Neural cell (in vitro differentiated cells): ENCODE data around the gene SMC3. TPM values are rescaled to one million over a fixed set of nuclear protein-coding genes. Genes with fewer than 3 reads are reported as not detected.
A peak's percentile ranks its signal among the peaks of the same experiment; 100 is the strongest.

Source experiments
- H2AFZ ChIP-seq: fragments of 200-600, 300-800 bp; sonication (generic), shearing (Covaris generic); 2 replicates; pipeline ENCODE4 v1.6.0; 2014; ENCODE audit warnings: low read depth, mild to moderate bottlenecking, antibody characterized with exemption, low read length, moderate library complexity
- H3F3A ChIP-seq: fragments of 200-600 bp; shearing (Covaris generic); 2 replicates; pipeline ENCODE4 v1.6.1; 2016; ENCODE audit warnings: mild to moderate bottlenecking, moderate library complexity, mixed read lengths, antibody characterized with exemption, low read length; ENCODE audit not compliant: insufficient read depth, poor library complexity, severe bottlenecking
- H3K27ac ChIP-seq: fragments of 200-600, 300-800 bp; sonication (generic), shearing (Covaris generic); 2 replicates; pipeline ENCODE4 v1.5.1; 2014; ENCODE audit warnings: mild to moderate bottlenecking, low read length, moderate library complexity
- H3K27me3 ChIP-seq: fragments of 300-800, 200-600 bp; sonication (generic), shearing (Covaris generic); 2 replicates; pipeline ENCODE4 v1.6.0; 2014; ENCODE audit warnings: mild to moderate bottlenecking, low read depth, low read length, moderate library complexity; ENCODE audit not compliant: insufficient read depth
- H3K36me3 ChIP-seq: fragments of 300-800, 200-600 bp; sonication (generic), shearing (Covaris generic); 2 replicates; pipeline ENCODE4 v1.5.1; 2014; ENCODE audit warnings: mild to moderate bottlenecking, antibody characterized with exemption, low read length, moderate library complexity; ENCODE audit not compliant: insufficient read depth
- H3K4me2 ChIP-seq: fragments of 300-800, 200-600 bp; sonication (generic), shearing (Covaris generic); 2 replicates; pipeline ENCODE4 v1.6.0; 2014; ENCODE audit warnings: mild to moderate bottlenecking, low read length
- H3K4me3 ChIP-seq: fragments of 300-800, 200-600 bp; sonication (generic), shearing (Covaris generic); 2 replicates; pipeline ENCODE4 v1.5.1; 2014; ENCODE audit warnings: mild to moderate bottlenecking, low read length, moderate library complexity
- H3K79me2 ChIP-seq: fragments of 200-600 bp; shearing (Covaris generic); replicated peaks from 2 replicates; pipeline ENCODE4 v1.6.0; 2014; ENCODE audit warnings: mild to moderate bottlenecking, low read length, moderate library complexity; ENCODE audit not compliant: insufficient read depth
- H3K9ac ChIP-seq: fragments of 300-800, 200-600 bp; sonication (generic), shearing (Covaris generic); 2 replicates; pipeline ENCODE4 v1.6.1; 2016; ENCODE audit warnings: mild to moderate bottlenecking, low read length, mixed read lengths
- H3K9me2 ChIP-seq: fragments of 200-600 bp; shearing (Covaris generic); 2 replicates; pipeline ENCODE4 v1.6.1; 2016; ENCODE audit warnings: mild to moderate bottlenecking, low read length, mixed read lengths; ENCODE audit not compliant: insufficient read depth
- H3K9me3 ChIP-seq: fragments of 200-600, 300-800 bp; sonication (generic), shearing (Covaris generic); 2 replicates; pipeline ENCODE4 v1.6.1; 2016; ENCODE audit warnings: mild to moderate bottlenecking, mixed run types, low read length, moderate library complexity, mixed read lengths
- H4K20me1 ChIP-seq: fragments of 200-600 bp; shearing (Covaris generic); 2 replicates; pipeline ENCODE4 v1.6.1; 2016; ENCODE audit warnings: mild to moderate bottlenecking, mixed run types; ENCODE audit not compliant: insufficient read depth
- CTCF ChIP-seq: fragments of 450-650 bp; IDR thresholded peaks from 2 replicates; pipeline ENCODE4 v1.5.1; 2014; ENCODE audit warnings: antibody characterized with exemption, mild to moderate bottlenecking, moderate library complexity; ENCODE audit not compliant: poor library complexity, severe bottlenecking
- EP300 ChIP-seq: fragments of 450-650 bp; conservative IDR thresholded peaks from 2 replicates; pipeline ENCODE4 v1.6.1; 2014; ENCODE audit warnings: antibody characterized with exemption, mild to moderate bottlenecking, moderate library complexity; ENCODE audit not compliant: poor library complexity, severe bottlenecking
- EZH2 ChIP-seq: fragments of 200-600, 300-800 bp; shearing (Covaris generic), sonication (generic); IDR thresholded peaks from 2 replicates; pipeline ENCODE4 v1.6.1; 2014; ENCODE audit warnings: antibody characterized with exemption, low read length, borderline replicate concordance, mild to moderate bottlenecking; ENCODE audit not compliant: insufficient read depth, poor library complexity, severe bottlenecking
- MXI1 ChIP-seq: fragments of 450-650 bp; conservative IDR thresholded peaks from 2 replicates; pipeline ENCODE4 v1.6.1; 2014; ENCODE audit warnings: antibody characterized with exemption, mild to moderate bottlenecking; ENCODE audit not compliant: poor library complexity, severe bottlenecking
- POLR2AphosphoS5 ChIP-seq: IDR thresholded peaks from 2 replicates; pipeline ENCODE4 v1.6.1; 2012
- RAD21 ChIP-seq: fragments of 450-650 bp; conservative IDR thresholded peaks from 2 replicates; pipeline ENCODE4 v1.6.1; 2014; ENCODE audit warnings: antibody characterized with exemption, mild to moderate bottlenecking, moderate library complexity
- SMC3 ChIP-seq: fragments of 450-650 bp; conservative IDR thresholded peaks from 2 replicates; pipeline ENCODE4 v1.6.1; 2014; ENCODE audit warnings: antibody characterized with exemption, mild to moderate bottlenecking, moderate library complexity; ENCODE audit not compliant: poor library complexity
- TAF1 ChIP-seq: IDR thresholded peaks from 2 replicates; pipeline ENCODE4 v1.6.1; 2012; ENCODE audit warnings: low read depth
- polyA plus RNA-seq: library from polyadenylated mRNA; depleted of rRNA; stranded (reverse); fragments of >200 nt; gene quantifications from 2 replicates; pipeline ENCODE4 v1.2.3, GENCODE V29; 2014
- TF ChIP-seq, protein P1 (sequence below): IDR thresholded peaks from 2 replicates; pipeline ENCODE4 v1.6.1; 2012; ENCODE audit warnings: borderline replicate concordance

Gene SMC3
- polyA plus RNA-seq, 1 donor from 2014 or later, result 67.7 TPM

- Histone ChIP-seq H3K27ac (no peak overlapping the region), H3K9me2 (no peaks in the 10 kb centered on the region)
Observed at GRCh38 chr10:110569122-110569521, 1.6 kb downstream of the SMC3 start.

GRCh38 chr10:110569736-110570135 is 2.2 kb downstream of the SMC3 start:
- Histone ChIP-seq H3K79me2 (peaks cover 70% of the 10 kb centered on the region), H3F3A (no peaks in the 10 kb centered on the region), H3K27ac (no peak overlapping the region), H3K36me3 (no peaks in the 10 kb centered on the region), H3K9me3 (no peaks in the 10 kb centered on the region), H2AFZ (no peak overlapping the region), H3K27me3 (no peaks in the 10 kb centered on the region), H3K9me2 (no peaks in the 10 kb centered on the region), H3K4me2 (no peak overlapping the region), H3K4me3 (peak overlapping the region; percentile 91), H3K9ac (no peak overlapping the region), H4K20me1 (no peaks in the 10 kb centered on the region)
- no peak for TF ChIP-seq MXI1
- TF ChIP-seq POLR2AphosphoS5, result no peak
- no peak for TF ChIP-seq SMC3
- no peak for TF ChIP-seq TAF1
- TF ChIP-seq EP300, result no peak
- TF ChIP-seq, protein P1, sequence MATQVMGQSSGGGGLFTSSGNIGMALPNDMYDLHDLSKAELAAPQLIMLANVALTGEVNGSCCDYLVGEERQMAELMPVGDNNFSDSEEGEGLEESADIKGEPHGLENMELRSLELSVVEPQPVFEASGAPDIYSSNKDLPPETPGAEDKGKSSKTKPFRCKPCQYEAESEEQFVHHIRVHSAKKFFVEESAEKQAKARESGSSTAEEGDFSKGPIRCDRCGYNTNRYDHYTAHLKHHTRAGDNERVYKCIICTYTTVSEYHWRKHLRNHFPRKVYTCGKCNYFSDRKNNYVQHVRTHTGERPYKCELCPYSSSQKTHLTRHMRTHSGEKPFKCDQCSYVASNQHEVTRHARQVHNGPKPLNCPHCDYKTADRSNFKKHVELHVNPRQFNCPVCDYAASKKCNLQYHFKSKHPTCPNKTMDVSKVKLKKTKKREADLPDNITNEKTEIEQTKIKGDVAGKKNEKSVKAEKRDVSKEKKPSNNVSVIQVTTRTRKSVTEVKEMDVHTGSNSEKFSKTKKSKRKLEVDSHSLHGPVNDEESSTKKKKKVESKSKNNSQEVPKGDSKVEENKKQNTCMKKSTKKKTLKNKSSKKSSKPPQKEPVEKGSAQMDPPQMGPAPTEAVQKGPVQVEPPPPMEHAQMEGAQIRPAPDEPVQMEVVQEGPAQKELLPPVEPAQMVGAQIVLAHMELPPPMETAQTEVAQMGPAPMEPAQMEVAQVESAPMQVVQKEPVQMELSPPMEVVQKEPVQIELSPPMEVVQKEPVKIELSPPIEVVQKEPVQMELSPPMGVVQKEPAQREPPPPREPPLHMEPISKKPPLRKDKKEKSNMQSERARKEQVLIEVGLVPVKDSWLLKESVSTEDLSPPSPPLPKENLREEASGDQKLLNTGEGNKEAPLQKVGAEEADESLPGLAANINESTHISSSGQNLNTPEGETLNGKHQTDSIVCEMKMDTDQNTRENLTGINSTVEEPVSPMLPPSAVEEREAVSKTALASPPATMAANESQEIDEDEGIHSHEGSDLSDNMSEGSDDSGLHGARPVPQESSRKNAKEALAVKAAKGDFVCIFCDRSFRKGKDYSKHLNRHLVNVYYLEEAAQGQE, result no peak
- TF ChIP-seq RAD21, result no peak
- TF ChIP-seq EZH2, result no peak
- no peak for TF ChIP-seq CTCF

More at GRCh38 chr10:110569122-110569521, 1.6 kb downstream of the SMC3 start:
- Histone ChIP-seq H2AFZ (no peak overlapping the region), H3K9me3 (no peaks in the 10 kb centered on the region), H3K4me2 (peak overlapping the region; percentile 95), H3K36me3 (no peaks in the 10 kb centered on the region), H3K9ac (peak overlapping the region; percentile 95), H4K20me1 (no peaks in the 10 kb centered on the region), H3F3A (no peaks in the 10 kb centered on the region), H3K27me3 (no peaks in the 10 kb centered on the region), H3K4me3 (peak overlapping the region; percentile 91), H3K79me2 (peaks cover 64% of the 10 kb centered on the region)
- TF ChIP-seq EP300 (no peak), POLR2AphosphoS5 (no peak), CTCF (no peak), SMC3 (no peak), TAF1 (no peak), MXI1 (no peak)
- TF ChIP-seq, protein P1, result no peak
